ENCODE results near the gene TENT4A.

The TENT4A gene

DNA sequence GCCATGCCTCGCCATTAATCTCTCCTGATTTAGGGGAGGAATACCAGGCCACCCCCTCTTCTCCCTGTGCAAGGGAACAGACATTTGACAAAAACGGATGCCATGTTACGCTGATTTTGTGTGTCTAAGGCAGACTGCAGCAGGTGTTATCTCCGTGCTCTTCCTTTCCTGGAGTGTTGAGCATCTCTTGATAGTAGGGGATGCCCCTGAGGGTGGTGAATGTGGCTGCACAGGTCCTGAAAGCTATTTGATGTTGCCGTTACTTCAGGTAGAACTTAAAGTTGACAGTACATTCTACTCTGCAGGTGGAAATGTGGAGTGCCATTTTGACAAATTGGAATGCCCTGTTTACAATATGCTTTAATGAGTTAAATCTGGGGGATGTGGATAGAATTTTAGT lies 21.5 kb downstream of the TENT4A start:
- peak; percentile 61 for DNase-seq (ENCODE audit: extremely low spot score)
- TF ChIP-seq, protein P1, sequence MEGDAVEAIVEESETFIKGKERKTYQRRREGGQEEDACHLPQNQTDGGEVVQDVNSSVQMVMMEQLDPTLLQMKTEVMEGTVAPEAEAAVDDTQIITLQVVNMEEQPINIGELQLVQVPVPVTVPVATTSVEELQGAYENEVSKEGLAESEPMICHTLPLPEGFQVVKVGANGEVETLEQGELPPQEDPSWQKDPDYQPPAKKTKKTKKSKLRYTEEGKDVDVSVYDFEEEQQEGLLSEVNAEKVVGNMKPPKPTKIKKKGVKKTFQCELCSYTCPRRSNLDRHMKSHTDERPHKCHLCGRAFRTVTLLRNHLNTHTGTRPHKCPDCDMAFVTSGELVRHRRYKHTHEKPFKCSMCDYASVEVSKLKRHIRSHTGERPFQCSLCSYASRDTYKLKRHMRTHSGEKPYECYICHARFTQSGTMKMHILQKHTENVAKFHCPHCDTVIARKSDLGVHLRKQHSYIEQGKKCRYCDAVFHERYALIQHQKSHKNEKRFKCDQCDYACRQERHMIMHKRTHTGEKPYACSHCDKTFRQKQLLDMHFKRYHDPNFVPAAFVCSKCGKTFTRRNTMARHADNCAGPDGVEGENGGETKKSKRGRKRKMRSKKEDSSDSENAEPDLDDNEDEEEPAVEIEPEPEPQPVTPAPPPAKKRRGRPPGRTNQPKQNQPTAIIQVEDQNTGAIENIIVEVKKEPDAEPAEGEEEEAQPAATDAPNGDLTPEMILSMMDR (IDR thresholded peaks at IDR 0.05; ENCODE audit: control extremely low read depth, extremely low read depth, low read depth, missing control alignments), result no peak
- POLR2A ChIA-PET, result no interaction called here
- CTCF ChIA-PET, result interaction anchor here (0.7 to 3.5 kb wide), 2 partner anchors 10 to 93 kb away, joined by 3 to 29 read pairs; no protein-coding TSS in a partner anchor

- POLR2A ChIA-PET, result no interaction called here
- CTCF ChIA-PET, result interaction anchor here (0.8 to 3.5 kb wide), 2 partner anchors 8 to 9 kb away, joined by 3 to 29 read pairs; no protein-coding TSS in a partner anchor
- TF ChIP-seq, protein P1 (IDR thresholded peaks at IDR 0.05; ENCODE audit: control extremely low read depth, extremely low read depth, low read depth, missing control alignments), result no peak
- no peak for DNase-seq (ENCODE audit: extremely low spot score)
Observed at GRCh38 chr5:6736106-6736505, 22.9 kb downstream of the TENT4A start.

DNA sequence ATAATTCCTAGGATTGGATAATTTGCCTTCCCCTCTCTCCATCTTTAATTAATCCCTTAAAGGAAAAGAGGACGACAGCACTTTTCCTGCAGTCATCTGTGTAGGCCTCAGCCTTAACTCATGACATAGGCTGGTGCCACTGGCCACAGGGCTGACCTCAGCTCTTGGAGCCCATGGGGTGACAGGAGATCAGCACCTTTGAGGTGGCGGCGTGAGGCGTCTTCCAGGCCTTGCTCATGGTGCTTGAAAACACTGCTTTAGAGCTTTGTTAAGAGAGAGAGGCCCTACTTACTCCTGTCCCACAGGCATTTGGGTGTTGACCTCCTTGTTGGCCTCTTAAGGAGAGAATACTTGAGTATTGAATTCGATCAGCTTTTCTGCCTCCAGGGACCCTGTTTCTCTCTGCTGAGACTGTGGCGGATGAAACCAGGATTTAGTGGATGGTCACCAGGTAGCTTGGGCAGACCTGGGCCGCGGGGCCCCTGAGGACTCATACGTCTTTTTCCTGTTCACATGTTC lies 23.4 kb downstream of the TENT4A start:
- TF ChIP-seq, protein P1 (IDR thresholded peaks at IDR 0.05; ENCODE audit: control extremely low read depth, extremely low read depth, low read depth, missing control alignments), result no peak
- DNase-seq (ENCODE audit: extremely low spot score), result no peak
- POLR2A ChIA-PET, result interaction anchor here (0.8 kb wide), 1 partner anchor 8 kb away, joined by 9 read pairs; no protein-coding TSS in a partner anchor
- CTCF ChIA-PET, result interaction anchor here (0.8 to 3.5 kb wide), 3 partner anchors 8 to 9 kb away, joined by 3 to 29 read pairs (median 4); no protein-coding TSS in a partner anchor

GRCh38 chr5:6737043-6737941 lies 24.1 kb downstream of the TENT4A start:
- POLR2A ChIA-PET, result interaction anchor here (0.8 kb wide), 1 partner anchor 9 kb away, joined by 9 read pairs; no protein-coding TSS in a partner anchor
- TF ChIP-seq, protein P1 (IDR thresholded peaks at IDR 0.05; ENCODE audit: control extremely low read depth, extremely low read depth, low read depth, missing control alignments), result no peak
- CTCF ChIA-PET, result interaction anchor here (0.8 to 3.5 kb wide), 2 partner anchors 8 to 9 kb away, joined by 4 to 29 read pairs; no protein-coding TSS in a partner anchor
- peak; percentile 72 for DNase-seq (ENCODE audit: extremely low spot score)

DNA sequence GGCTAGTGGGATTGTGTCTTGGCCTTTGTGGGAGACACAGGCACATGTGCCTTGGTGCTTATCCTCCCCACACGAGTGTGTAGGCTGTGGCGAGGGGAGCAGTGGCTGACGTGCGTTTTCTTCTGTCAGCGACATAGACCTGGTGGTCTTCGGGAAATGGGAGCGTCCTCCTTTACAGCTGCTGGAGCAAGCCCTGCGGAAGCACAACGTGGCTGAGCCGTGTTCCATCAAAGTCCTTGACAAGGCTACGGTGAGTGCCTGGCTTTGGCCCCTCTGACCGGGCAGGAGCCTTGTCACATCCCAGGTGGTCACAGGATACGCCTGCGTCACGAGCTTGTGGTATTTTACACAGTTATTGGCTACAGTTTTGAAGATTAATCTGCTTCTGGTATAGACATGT lies 26.4 kb downstream of the TENT4A start:
- DNase-seq (ENCODE audit: extremely low spot score), result no peak
- TF ChIP-seq, protein P1 (IDR thresholded peaks at IDR 0.05; ENCODE audit: control extremely low read depth, extremely low read depth, low read depth, missing control alignments), result no peak
- POLR2A ChIA-PET, result no interaction called here
- CTCF ChIA-PET, result interaction anchor here (1.2 to 1.6 kb wide), 2 partner anchors 10 to 11 kb away, joined by 3 to 4 read pairs; no protein-coding TSS in a partner anchor

GRCh38 chr5:6740586-6741150 lies 27.4 kb downstream of the TENT4A start:
- POLR2A ChIA-PET, result no interaction called here
- no peak for DNase-seq (ENCODE audit: extremely low spot score)
- TF ChIP-seq, protein P1 (IDR thresholded peaks at IDR 0.05; ENCODE audit: control extremely low read depth, extremely low read depth, low read depth, missing control alignments), result no peak
- CTCF ChIA-PET, result interaction anchor here (0.8 kb wide), 1 partner anchor 9 kb away, joined by 3 read pairs; no protein-coding TSS in a partner anchor
